Activated CD4-positive, alpha-beta T cell treated with anti-CD3 and anti-CD28 coated beads, Interleukin-2, amount 10 ng/mL, durations not matched to agents 7 days and 5 days (primary cell): ENCODE results near the gene RHBDF1. TPM values are rescaled to one million over a fixed set of nuclear protein-coding genes. Genes with fewer than 3 reads are reported as not detected.

Experiments
- microRNA-seq: library from miRNA; unstranded; fragments of <30 nt; microRNA quantifications from one replicate; pipeline ENCODE4 v1.2.0, GENCODE V29; 2021; ENCODE audit warnings: borderline microRNAs expressed, borderline replicate concordance
- total RNA-seq, 2 experiments: library from RNA; stranded (reverse); gene quantifications; one replicate each; pipeline ENCODE4 v1.2.3, GENCODE V29; 2021

The RHBDF1 gene
- total RNA-seq, 2 experiments from 2014 or later = 0.10 TPM; not detected in 1

Small RNAs within 50 kb of the gene (microRNA-seq; reads per million reads assigned to microRNA genes)
- gene MIR6859-4 = not detected

Other genes starting within 250 kb of the RHBDF1 start
- 10 to 100 TPM; 31.5 to 35.8 TPM for gene POLR3K, start 19.0 kb downstream of the RHBDF1 start, total RNA-seq
- 10 to 100 TPM; 41.1 to 45.6 TPM for gene SNRNP25, start 18.8 kb downstream of the RHBDF1 start, total RNA-seq
- 10 to 100 TPM; 47.2 to 52.6 TPM for gene MPG, start 5.6 kb upstream of the RHBDF1 start, total RNA-seq
- gene NPRL3, start 66.0 kb upstream of the RHBDF1 start, total RNA-seq = 10 to 100 TPM; 37.7 to 38.9 TPM
- gene HBZ, start 80.0 kb upstream of the RHBDF1 start, total RNA-seq = not detected
- gene HBM, start 93.3 kb upstream of the RHBDF1 start, total RNA-seq = not detected
- under 1 TPM in 1 of 2 experiments, not detected in 1; 0.40 TPM for gene HBA2, start 100.2 kb upstream of the RHBDF1 start, total RNA-seq
- gene HBA1, start 104.0 kb upstream of the RHBDF1 start, total RNA-seq = not detected
- gene HBQ1, start 107.8 kb upstream of the RHBDF1 start, total RNA-seq = not detected
- 10 to 100 TPM; 52.6 to 53.7 TPM for gene LUC7L, start 156.8 kb upstream of the RHBDF1 start, total RNA-seq
- 10 to 100 TPM; 16.0 to 19.6 TPM for gene FAM234A, start 162.2 kb upstream of the RHBDF1 start, total RNA-seq
- gene RGS11, start 203.3 kb upstream of the RHBDF1 start, total RNA-seq = not detected
- gene ARHGDIG, start 208.0 kb upstream of the RHBDF1 start, total RNA-seq = not detected
- not detected for gene PDIA2, start 210.5 kb upstream of the RHBDF1 start, total RNA-seq